ENCODE data around the gene C3orf20.

DNA sequence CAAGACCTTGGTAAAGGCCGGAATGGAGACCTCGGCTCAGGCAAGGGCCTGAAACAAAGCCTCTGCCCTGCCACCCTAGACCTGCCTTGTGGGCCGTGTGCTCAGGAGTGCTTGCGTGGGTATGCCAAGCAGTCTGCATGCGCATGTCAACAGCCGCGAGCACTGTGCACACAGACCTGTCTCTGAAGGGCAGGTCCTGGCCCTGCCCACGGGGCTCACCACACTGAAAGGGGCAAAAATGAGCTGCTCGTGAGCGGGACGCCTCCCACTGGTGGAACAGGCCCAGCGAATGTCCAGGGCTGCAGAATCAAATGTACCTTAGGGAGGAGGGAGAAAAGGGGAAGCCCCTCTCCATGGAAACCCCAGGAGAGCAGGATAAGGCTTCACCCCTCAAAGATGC, 99.5 kb downstream of the C3orf20 start:
- TF ChIP-seq CTCF (IDR thresholded peaks at IDR 0.05; ENCODE audit: low read depth, low read length) = no peak
- TF ChIP-seq POLR2A (IDR thresholded peaks at IDR 0.05; ENCODE audit: extremely low read depth, insufficient read length) = no peak
